NCI-H82 treated with DMSO at 0.1 percent for 48 hours (cell line): ENCODE measurements around the gene GOLPH3.

Experiments
- DNase-seq: peaks from one replicate; lab custom pipeline; 2025; ENCODE audit not compliant: unreplicated experiment; lab: John Stamatoyannopoulos, UW

Gene GOLPH3

DNA sequence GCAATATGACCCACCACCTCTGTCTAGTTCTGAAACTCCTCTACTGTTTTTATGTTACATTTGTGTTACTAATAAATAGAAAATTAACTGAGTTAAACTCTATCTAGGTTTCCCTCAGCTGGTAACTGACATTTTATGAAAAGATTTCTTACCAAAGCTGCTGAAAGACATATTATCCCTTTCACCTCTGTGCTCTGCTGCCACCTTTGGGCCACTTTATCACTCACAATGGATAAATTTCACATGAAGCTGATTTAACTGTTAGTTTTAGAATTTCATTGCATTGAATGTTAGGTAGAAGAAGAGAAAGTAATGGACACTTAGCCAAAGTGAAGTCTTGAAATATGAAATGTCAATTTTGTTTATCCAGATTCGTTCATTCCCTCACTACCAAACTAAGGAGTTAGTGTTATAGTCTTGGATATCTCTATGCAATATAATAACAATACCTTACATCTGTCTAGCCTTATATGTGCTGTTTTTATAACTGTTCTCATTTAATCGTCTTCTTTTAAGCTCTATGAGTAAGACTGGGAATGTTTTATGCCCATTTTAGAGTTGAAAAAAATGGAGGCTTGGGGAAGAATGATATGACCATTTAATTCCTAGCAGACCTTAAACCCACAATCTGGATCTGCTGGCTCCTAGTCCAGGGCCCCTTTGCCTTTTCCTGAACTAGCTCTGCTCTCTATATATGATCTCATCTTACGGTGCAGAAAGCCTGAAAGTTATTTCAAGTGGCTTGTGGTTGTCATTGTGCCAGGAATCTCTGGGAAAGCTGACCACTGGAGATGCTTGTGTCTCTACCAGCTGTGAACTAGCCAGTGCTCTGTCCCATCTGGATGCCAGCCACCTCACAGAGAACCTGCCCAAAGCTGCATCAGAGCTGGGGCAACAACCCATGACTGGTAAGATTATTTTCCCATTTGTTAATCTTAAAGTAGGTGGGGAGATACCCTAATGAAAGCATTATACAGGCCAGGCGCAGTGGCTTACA lies 97.1 kb downstream of the GOLPH3 start:
- peak; percentile 3 for DNase-seq
